HepG2 (cell line): ENCODE results near the gene RANBP3L. TPM values are rescaled to one million over a fixed set of nuclear protein-coding genes. Genes with fewer than 3 reads are reported as not detected.

Experiments
- ATAC-seq: fragments of 200-7000 bp; cut with Tn5 transposase; 3 replicates; pipeline ENCODE4 v1.9.1; 2020; ENCODE audit warnings: mild to moderate bottlenecking, moderate library complexity
- BruUV-seq: library from RNA; stranded (reverse); fragments of 400-500 nt; replicated peaks from 2 replicates; lab custom pipeline; 2021; lab: Mats Ljungman, UMichigan
- CTCF ChIA-PET: fragments of 300-600 bp; formaldehyde crosslinking; extraction: SDS; loops from one replicate; lab custom pipeline; 2021; ENCODE audit warnings: low total read pairs, inconsistent platforms, low intra/inter-chr PET ratio; lab: Yijun Ruan, JAX
- POLR2A ChIA-PET: fragments of 350-600 bp; sonication (Branson Sonifier 250); formaldehyde crosslinking; loops from one replicate; lab custom pipeline; 2020; ENCODE audit warnings: antibody characterized with exemption, inconsistent platforms; lab: Yijun Ruan, JAX
- DNase-seq: peaks from one replicate; pipeline ENCODE4 v3.0.0-alpha.2; 2015; ENCODE audit warnings: low spot score
- FAIRE-seq: peaks from 3 replicates; lab custom pipeline; 2011; peaks lifted over from hg19 to GRCh38; lab: Jason Lieb, UNC
- H2AFZ ChIP-seq: one replicate; pipeline ENCODE4 v1.6.1; 2011; ENCODE audit warnings: low read length, inconsistent platforms
- H3K27ac ChIP-seq: fragments of 300-600 bp; 3 replicates; pipeline ENCODE4 v1.8.0; 2011; ENCODE audit warnings: mixed run types, mild to moderate bottlenecking, mixed read lengths, low read length, inconsistent platforms; ENCODE audit not compliant: insufficient read depth; ENCODE audit errors: extremely low read length
- H3K27me3 ChIP-seq, 2 experiments: fragments of 200-600 bp in 1 of 2; 2 replicates in 1 of 2; 3 replicates in 1 of 2; pipeline versions ENCODE4 v1.6.0 to v1.8.0; 2011; ENCODE audit warnings: low read length in 2 of 2, mild to moderate bottlenecking in 2 of 2, moderate library complexity in 2 of 2, inconsistent platforms in 1 of 2; ENCODE audit not compliant: insufficient read depth in 2 of 2, control insufficient read depth in 1 of 2
- H3K36me3 ChIP-seq, 2 experiments: fragments of 200-600 bp in 1 of 2; replicated peaks in 1 of 2; 2 replicates in 1 of 2; 3 replicates in 1 of 2; pipeline versions ENCODE4 v1.5.1 to v1.8.0; 2011; ENCODE audit warnings: low read length in 2 of 2, inconsistent platforms in 1 of 2; ENCODE audit not compliant: insufficient read depth in 2 of 2, control insufficient read depth in 1 of 2
- H3K4me1 ChIP-seq: 2 replicates; pipeline ENCODE4 v1.5.1; 2012; ENCODE audit warnings: low read length, inconsistent platforms; ENCODE audit not compliant: insufficient read depth
- H3K4me2 ChIP-seq: 2 replicates; pipeline ENCODE4 v1.6.0; 2011; ENCODE audit warnings: low read depth, low read length, inconsistent platforms
- H3K4me3 ChIP-seq, 3 experiments: fragments of 200-600 bp in 1 of 3; sonication (generic), shearing (Covaris generic) in 1 of 3; replicated peaks in 1 of 3; 2 replicates each; pipeline ENCODE4 v1.5.1; 2011 to 2016; ENCODE audit warnings: low read length in 3 of 3, inconsistent platforms in 2 of 3, low read depth in 2 of 3, mild to moderate bottlenecking in 2 of 3, control low read depth in 1 of 3, mixed read lengths in 1 of 3; ENCODE audit not compliant: insufficient read depth in 1 of 3
- H3K79me2 ChIP-seq: one replicate; pipeline ENCODE4 v1.6.1; 2011; ENCODE audit warnings: low read length, inconsistent platforms; ENCODE audit not compliant: insufficient read depth
- H3K9ac ChIP-seq: 2 replicates; pipeline ENCODE4 v1.6.0; 2011; ENCODE audit warnings: mild to moderate bottlenecking, low read depth, low read length, inconsistent platforms; ENCODE audit not compliant: insufficient read depth
- H3K9me3 ChIP-seq: 2 replicates; pipeline ENCODE4 v1.5.1; 2012; ENCODE audit warnings: mild to moderate bottlenecking, low read length
- H4K20me1 ChIP-seq: 2 replicates; pipeline ENCODE4 v1.6.0; 2011; ENCODE audit warnings: inconsistent platforms, mild to moderate bottlenecking, low read length, moderate library complexity; ENCODE audit not compliant: insufficient read depth
- AHDC1 ChIP-seq: sonication (generic); formaldehyde crosslinking; IDR thresholded peaks from 2 replicates; pipeline ENCODE4 v1.5.1; 2020; ENCODE audit warnings: mild to moderate bottlenecking, missing genetic modification reagents, borderline replicate concordance
- DRAP1 ChIP-seq: IDR thresholded peaks from 2 replicates; pipeline ENCODE4 v1.6.1; 2016; ENCODE audit warnings: missing genetic modification reagents, missing compliant biosample characterization
- ELK4 ChIP-seq: sonication (generic); formaldehyde crosslinking; IDR thresholded peaks from 2 replicates; pipeline ENCODE4 v1.9.0; 2021; ENCODE audit warnings: missing genetic modification reagents, borderline replicate concordance
- HIC2 ChIP-seq: sonication (generic); formaldehyde crosslinking; IDR thresholded peaks from 2 replicates; pipeline ENCODE4 v1.9.0; 2022; ENCODE audit warnings: low read depth, missing genetic modification reagents
- KMT2B ChIP-seq: IDR thresholded peaks from 2 replicates; pipeline ENCODE4 v1.6.1; 2016; ENCODE audit warnings: missing genetic modification reagents, missing compliant biosample characterization
- MED13 ChIP-seq: sonication (generic); formaldehyde crosslinking; IDR thresholded peaks from 2 replicates; pipeline ENCODE4 v1.5.0; 2020; ENCODE audit warnings: missing genetic modification reagents
- PRMT3 ChIP-seq: sonication (generic); formaldehyde crosslinking; IDR thresholded peaks from 2 replicates; pipeline ENCODE4 v1.8.1; 2022; ENCODE audit warnings: low read depth, mild to moderate bottlenecking, moderate library complexity, missing genetic modification reagents, borderline replicate concordance
- SNAPC4 ChIP-seq: sonication (generic); formaldehyde crosslinking; IDR thresholded peaks from 2 replicates; pipeline ENCODE4 v1.4.0; 2020; ENCODE audit warnings: mild to moderate bottlenecking, missing genetic modification reagents
- ZFP37 ChIP-seq: sonication (generic); formaldehyde crosslinking; IDR thresholded peaks from 2 replicates; pipeline ENCODE4 v1.4.0; 2020; ENCODE audit warnings: missing genetic modification reagents, borderline replicate concordance
- ZNF468 ChIP-seq: sonication (generic); formaldehyde crosslinking; IDR thresholded peaks from 2 replicates; pipeline ENCODE4 v1.8.0; 2022; ENCODE audit warnings: mild to moderate bottlenecking, moderate library complexity, missing genetic modification reagents
- in situ Hi-C: cut with HindIII; loops from 2 replicates; pipeline ENCODE4 v1.10.0; 2017; ENCODE audit warnings: low pct_unique_long_range_greater_than_20kb; ENCODE audit not compliant: extremely low pct_ligation_motif_present
- intact Hi-C: fragments of 100-400 bp; cut with micrococcal nuclease; formaldehyde crosslinking; loops from one replicate; pipeline ENCODE4 v1.10.0; 2022; ENCODE audit not compliant: unreplicated experiment
- polyA plus RNA-seq, 8 experiments: library from polyadenylated mRNA; depleted of rRNA in 3 of 8; stranded (reverse) in 7 of 8; unstranded in 1 of 8; fragments of >200 nt; fragmentation: Illumina TruSeq in 4 of 8; extraction: Trizol in 4 of 8; gene quantifications; 2 replicates each; pipeline versions ENCODE4 v1.2.1 to v1.2.3, GENCODE V29; 2011 to 2016; ENCODE audit warnings: low read depth in 4 of 8, missing spikeins in 1 of 8, mixed read lengths in 1 of 8; ENCODE audit not compliant: insufficient read depth in 1 of 8
- total RNA-seq, 5 experiments: library from RNA; depleted of rRNA; stranded (reverse); fragments of >200 nt; fragmentation: Illumina TruSeq; extraction: Trizol; gene quantifications; 2 replicates each; pipeline ENCODE4 v1.2.3, GENCODE V29; 2016; ENCODE audit warnings: low read depth in 1 of 5

The RANBP3L gene
- total and polyA plus RNA-seq, 2 of the 13 experiments (the other 11 are each of a cell fraction or from before 2014, with no cell fraction given), result 0.09 TPM; not detected in 1

- ChIA-PET CTCF (no interaction called here), POLR2A (no interaction called here)
- no peak overlapping the region for H3K4me2 ChIP-seq
- FAIRE-seq (no peak), ATAC-seq (no peak), DNase-seq (no peak)
- no peaks in the 10 kb centered on the region for H3K27me3 ChIP-seq
- H2AFZ ChIP-seq, result no peak overlapping the region
- no peaks in the 10 kb centered on the region for H3K79me2 ChIP-seq
- BruUV-seq, result no TSS peak
- H3K36me3 ChIP-seq, result no peaks in the 10 kb centered on the region
- in situ Hi-C loops, result no loop called here
- no peaks in the 10 kb centered on the region for H4K20me1 ChIP-seq
- no peaks in the 10 kb centered on the region for H3K9me3 ChIP-seq
- intact Hi-C loops, result no loop called here
- H3K27ac ChIP-seq, result no peak overlapping the region
- no peak overlapping the region for H3K4me3 ChIP-seq
- no peak overlapping the region for H3K9ac ChIP-seq
- H3K4me1 ChIP-seq, result no peaks in the 10 kb centered on the region
- TF ChIP-seq ZNF468 (no peak), KMT2B (CRISPR knock-in tag) (no peak), DRAP1 (no peak), ZFP37 (no peak), ELK4 (CRISPR knock-in tag) (no peak), HIC2 (no peak), PRMT3 (CRISPR knock-in tag) (no peak), MED13 (CRISPR knock-in tag) (no peak), SNAPC4 (no peak), AHDC1 (CRISPR knock-in tag) (no peak)
These were observed 23.5 kb upstream of the RANBP3L start for GRCh38 chr5:36325196-36325595.
